ENCODE data around the gene MRPL52. TPM values are rescaled to one million over a fixed set of nuclear protein-coding genes. Genes with fewer than 3 reads are reported as not detected.
"Not testable (repeated sequence)": the region's sequence is repeated elsewhere in the genome, so short reads cannot be mapped to it uniquely, and the experiment has no call there.

Gene MRPL52
- total RNA-seq, 2 donors from 2014 or later = 29.3 to 45.1 TPM

- DNase-seq = no peak
- Histone ChIP-seq H3K4me1 (peaks cover 1% of the 10 kb centered on the region), H3K36me3 (replicated peaks in 1 of 2; ENCODE audit: insufficient read depth in 1 of 2, low read depth in 2 of 2) (no peaks in the 10 kb centered on the region), H3K27ac (no peak overlapping the region), H3K27me3 (no peaks in the 10 kb centered on the region), H3K9me3 (no peaks in the 10 kb centered on the region), H3K4me3 (no peak overlapping the region)
- 84 to 98% methylated on average over 4 of the region's 4 CpGs for WGBS, 2 donors
- intact Hi-C loops (cut with DNase I) = no loop called here
- no peak for TF ChIP-seq POLR2A (IDR thresholded peaks at IDR 0.05)
- ATAC-seq = no peak
These were observed 43.0 kb upstream of the MRPL52 start for GRCh38 chr14:22786685-22787084.

GRCh38 chr14:22791301-22791700 lies 38.4 kb upstream of the MRPL52 start:
- DNase-seq (no peak), ATAC-seq (no peak)
- intact Hi-C loops (cut with DNase I) = no loop called here
- Histone ChIP-seq H3K4me3 (no peak overlapping the region), H3K4me1 (no peaks in the 10 kb centered on the region), H3K9me3 (no peaks in the 10 kb centered on the region), H3K27me3 (no peaks in the 10 kb centered on the region), H3K27ac (no peak overlapping the region), H3K36me3 (replicated peaks in 1 of 2; ENCODE audit: insufficient read depth in 1 of 2, low read depth in 2 of 2) (no peaks in the 10 kb centered on the region)
- 55 to 61% methylated on average over 3 of the region's 3 CpGs for WGBS, 2 donors
- no peak for TF ChIP-seq POLR2A (IDR thresholded peaks at IDR 0.05)
- no peak for TF ChIP-seq CTCF (IDR thresholded peaks at IDR 0.05)

GRCh38 chr14:22792158-22792557 lies 37.5 kb upstream of the MRPL52 start:
- no peak overlapping the region for H3K27ac ChIP-seq
- no peaks in the 10 kb centered on the region for H3K9me3 ChIP-seq
- no peak for DNase-seq
- no peaks in the 10 kb centered on the region for H3K36me3 ChIP-seq (replicated peaks in 1 of 2; ENCODE audit: insufficient read depth in 1 of 2, low read depth in 2 of 2)
- ATAC-seq = no peak
- no peak overlapping the region for H3K4me3 ChIP-seq
- 78 to 86% methylated on average over 2 of the region's 2 CpGs for WGBS, 2 donors
- H3K4me1 ChIP-seq = no peaks in the 10 kb centered on the region
- H3K27me3 ChIP-seq = no peaks in the 10 kb centered on the region
- TF ChIP-seq CTCF (IDR thresholded peaks at IDR 0.05) (no peak), POLR2A (IDR thresholded peaks at IDR 0.05) (no peak)
- intact Hi-C loops (cut with DNase I) = no loop called here

- DNase-seq; H3K4me3 ChIP-seq; H3K27ac ChIP-seq; intact Hi-C loops (cut with DNase I); ATAC-seq; H3K9me3 ChIP-seq; H3K4me1 ChIP-seq; H3K27me3 ChIP-seq; H3K36me3 ChIP-seq (replicated peaks in 1 of 2; ENCODE audit: insufficient read depth in 1 of 2, low read depth in 2 of 2): not testable (repeated sequence)
- WGBS, 2 donors = 55 to 82% methylated on average over 4 to 5 of the region's 5 CpGs
These were observed 36.1 kb upstream of the MRPL52 start for GRCh38 chr14:22793550-22793949.

- no peak for TF ChIP-seq POLR2A (IDR thresholded peaks at IDR 0.05)
- no peak for TF ChIP-seq CTCF (IDR thresholded peaks at IDR 0.05)
- Histone ChIP-seq H3K27me3 (no peaks in the 10 kb centered on the region), H3K9me3 (no peaks in the 10 kb centered on the region), H3K27ac (no peak overlapping the region), H3K4me3 (no peak overlapping the region), H3K4me1 (no peaks in the 10 kb centered on the region), H3K36me3 (replicated peaks in 1 of 2; ENCODE audit: insufficient read depth in 1 of 2, low read depth in 2 of 2) (no peaks in the 10 kb centered on the region)
- DNase-seq (no peak), ATAC-seq (no peak)
- intact Hi-C loops (cut with DNase I) = no loop called here
- 72 to 76% methylated on average over 5 of the region's 5 CpGs for WGBS, 2 donors
These were observed 35.7 kb upstream of the MRPL52 start for GRCh38 chr14:22793976-22794375.

- H3K4me3 ChIP-seq = no peak overlapping the region
- TF ChIP-seq POLR2A (IDR thresholded peaks at IDR 0.05) (no peak), CTCF (IDR thresholded peaks at IDR 0.05) (no peak)
- no peaks in the 10 kb centered on the region for H3K27me3 ChIP-seq
- no peak for DNase-seq
- H3K4me1 ChIP-seq = no peaks in the 10 kb centered on the region
- intact Hi-C loops (cut with DNase I) = no loop called here
- ATAC-seq = no peak
- H3K27ac ChIP-seq = no peak overlapping the region
- 69 to 80% methylated on average over 3 to 7 of the region's 7 CpGs for WGBS, 2 donors
- no peaks in the 10 kb centered on the region for H3K9me3 ChIP-seq
- H3K36me3 ChIP-seq (replicated peaks in 1 of 2; ENCODE audit: insufficient read depth in 1 of 2, low read depth in 2 of 2) = no peaks in the 10 kb centered on the region
These were observed 35.1 kb upstream of the MRPL52 start for GRCh38 chr14:22794551-22794951.

Measured in body of pancreas (tissue), 4 donors.